Retinal pigment epithelial cell (primary cell): ENCODE measurements around the gene SRGAP2.
"Not testable (repeated sequence)": the region's sequence is repeated elsewhere in the genome, so short reads cannot be mapped to it uniquely, and the experiment has no call there.

Source experiments
- DNase-seq: peaks from one replicate; pipeline ENCODE4 v3.0.0-alpha.2; 2010; ENCODE audit warnings: low read depth
- H3K4me3 ChIP-seq: 2 replicates; pipeline ENCODE4 v1.5.1; 2011; ENCODE audit warnings: mild to moderate bottlenecking, low read length, control low read depth, moderate library complexity
- TF ChIP-seq, protein P1 (sequence below): conservative IDR thresholded peaks from 2 replicates; pipeline ENCODE4 v1.5.1; 2011; ENCODE audit warnings: low read depth, low read length, control low read depth, inconsistent platforms

Gene SRGAP2

DNA sequence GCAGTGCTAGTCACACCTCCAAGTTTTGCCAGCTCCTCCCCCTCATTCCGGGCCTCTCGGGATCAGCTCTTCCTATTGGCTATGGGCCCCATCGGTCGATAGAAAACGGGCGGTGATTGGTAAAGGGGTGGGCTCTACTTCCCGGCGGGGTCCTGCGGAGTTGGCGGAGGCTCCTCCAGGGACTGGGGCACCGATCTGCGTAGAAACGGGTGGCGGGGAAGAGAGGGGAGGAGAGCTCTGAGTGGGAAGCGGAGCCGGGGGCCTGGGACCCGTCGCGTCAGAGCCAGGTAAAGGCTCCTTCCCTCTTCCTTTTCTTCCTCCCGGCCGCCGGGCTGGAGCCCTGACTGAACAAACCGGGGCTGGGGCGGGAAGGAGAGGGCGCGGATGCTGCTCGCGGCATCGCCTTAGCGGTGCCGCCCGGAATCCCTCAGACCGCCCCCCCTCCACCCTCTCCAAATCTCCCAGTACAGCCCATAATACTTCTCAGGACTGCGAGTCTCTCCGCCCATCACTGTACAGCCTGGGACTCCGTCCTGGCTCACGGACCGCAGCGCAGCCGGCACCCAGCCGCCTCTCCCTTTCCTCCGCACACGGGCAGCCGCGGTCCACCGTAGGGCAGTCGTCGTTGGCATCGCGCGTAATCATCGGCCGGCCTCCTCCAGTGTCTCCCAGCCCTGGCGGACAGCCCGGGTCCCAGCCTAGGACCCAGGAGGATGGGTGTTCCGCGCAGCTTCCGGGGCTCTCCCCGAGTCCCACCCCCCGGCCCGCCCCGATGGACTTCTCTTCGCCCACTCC is at the start of gene SRGAP2:
TSS of gene SRGAP2 (plus strand) at position 178 of the 795 bp plus-strand sequence. CDS start 2,430 bp downstream, outside the sequence.
- not testable (repeated sequence) for DNase-seq

DNA sequence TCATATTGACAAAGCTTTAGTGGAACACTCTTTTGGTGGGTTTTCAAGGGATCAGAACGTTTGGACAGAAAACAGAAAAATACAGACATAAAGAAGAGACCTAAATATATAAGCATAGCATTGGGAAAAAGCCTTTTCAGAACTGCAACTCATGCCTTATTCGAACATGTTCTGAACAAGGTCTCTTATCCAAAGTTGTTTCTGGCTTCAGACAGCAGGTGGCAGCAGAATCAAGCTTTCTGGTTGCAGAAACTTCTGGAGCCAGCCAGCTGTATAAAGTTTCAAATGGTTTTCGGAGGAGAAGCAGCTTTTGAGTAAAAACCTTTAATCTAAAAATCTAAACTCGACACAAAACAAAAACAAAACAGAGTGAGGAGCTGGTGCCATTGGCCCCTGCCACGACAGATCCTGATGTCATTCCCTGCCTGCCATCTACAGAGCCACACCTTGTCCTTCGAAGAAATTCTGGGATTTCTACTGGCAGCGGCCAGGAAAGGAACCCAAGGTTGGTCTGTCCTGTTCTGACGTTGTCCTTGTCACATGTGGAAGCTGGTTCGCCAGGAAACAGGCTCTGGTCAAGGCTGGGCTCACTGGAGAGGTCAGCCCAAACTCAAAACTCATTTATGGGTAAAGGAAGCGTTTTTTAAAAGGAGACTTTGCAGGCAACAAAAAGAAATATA is 35.9 kb upstream of the SRGAP2 start:
- H3K4me3 ChIP-seq, DNase-seq: not testable (repeated sequence)

More for the DNA sequence above, at the start of gene SRGAP2:
- peak within 1 kb of the TSS; percentile 50 for H3K4me3 ChIP-seq

DNA sequence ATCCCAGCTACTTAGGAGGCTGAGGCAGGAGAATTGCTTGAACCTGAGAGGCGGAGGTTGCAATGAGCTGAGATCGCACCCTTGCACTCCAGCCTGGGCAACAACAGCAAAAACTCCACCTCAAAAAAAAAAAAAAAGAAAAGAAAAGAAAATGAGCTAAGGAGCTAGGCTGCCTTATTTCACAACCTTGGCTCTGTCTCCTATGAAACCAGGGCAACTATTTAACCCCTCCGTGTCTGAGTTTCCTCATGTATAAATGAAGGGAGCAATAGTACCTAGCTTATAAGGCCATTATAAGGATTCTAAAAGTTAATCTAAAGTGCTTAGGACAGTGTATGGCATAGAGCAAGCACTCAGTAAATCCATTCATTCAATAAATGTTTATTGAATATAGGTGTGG is 33.5 kb upstream of the SRGAP2 start:
- H3K4me3 ChIP-seq, DNase-seq: not testable (repeated sequence)

DNA sequence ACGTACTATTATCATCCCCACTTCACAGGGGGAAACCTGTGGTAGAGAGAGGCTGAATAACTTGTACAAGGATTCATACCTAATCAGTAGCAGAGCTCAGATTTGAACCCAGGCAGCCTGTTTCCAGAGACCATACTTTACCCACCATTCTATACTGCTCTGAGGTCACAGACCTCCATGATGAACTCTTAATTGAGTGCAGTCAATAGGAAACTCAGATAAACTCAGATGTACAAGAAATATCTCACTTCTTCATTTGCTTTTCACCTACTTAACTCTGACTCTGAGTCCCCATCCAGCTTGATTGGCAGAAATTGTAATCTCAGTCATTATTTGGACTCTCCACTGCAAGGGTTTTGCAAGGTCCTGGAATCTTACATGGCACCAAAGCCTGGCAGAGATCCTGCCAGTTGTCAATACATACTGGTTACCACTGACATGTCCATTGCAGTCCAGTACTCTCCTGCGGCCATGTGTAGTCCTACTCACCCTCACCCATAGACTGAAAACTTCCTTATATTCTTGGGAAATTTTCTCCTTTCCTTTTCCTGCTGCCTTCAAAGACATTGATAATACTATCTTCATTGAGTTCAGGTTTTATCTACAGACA is 30.1 kb upstream of the SRGAP2 start:
- not testable (repeated sequence) for H3K4me3 ChIP-seq, DNase-seq

DNA sequence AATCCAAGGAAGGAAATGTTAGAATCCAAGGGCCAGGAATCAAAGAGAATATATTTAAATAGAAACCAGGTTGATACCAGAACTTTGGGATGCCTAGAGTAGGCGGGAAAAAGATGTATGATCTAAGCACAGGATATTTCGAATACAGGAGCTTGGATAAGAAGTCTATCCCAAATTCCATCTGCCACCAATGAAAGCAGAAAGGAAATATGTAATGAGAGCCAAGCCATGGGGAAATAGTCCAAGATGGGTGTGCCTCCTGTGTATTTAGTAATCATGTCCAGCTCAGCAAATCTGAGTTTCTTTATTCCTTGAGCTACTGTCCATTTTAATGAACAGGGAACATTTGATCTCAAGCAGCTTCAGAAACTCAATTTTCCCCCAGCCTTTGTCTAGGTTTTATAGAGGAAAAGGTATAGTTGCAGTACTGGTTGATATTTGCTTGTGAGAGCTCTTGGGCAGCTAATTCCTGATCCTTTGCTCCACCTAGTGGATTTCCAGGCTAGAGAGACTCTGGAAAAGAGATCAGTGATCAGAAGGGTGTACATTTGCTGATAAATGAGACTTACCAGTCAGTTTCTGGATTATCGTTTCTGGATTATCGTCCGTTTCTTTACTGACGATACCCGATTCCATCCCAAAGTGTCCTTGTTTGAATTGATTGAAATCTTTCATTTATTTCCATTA is 29.0 kb upstream of the SRGAP2 start:
- H3K4me3 ChIP-seq, DNase-seq: not testable (repeated sequence)
- TF ChIP-seq, protein P1, sequence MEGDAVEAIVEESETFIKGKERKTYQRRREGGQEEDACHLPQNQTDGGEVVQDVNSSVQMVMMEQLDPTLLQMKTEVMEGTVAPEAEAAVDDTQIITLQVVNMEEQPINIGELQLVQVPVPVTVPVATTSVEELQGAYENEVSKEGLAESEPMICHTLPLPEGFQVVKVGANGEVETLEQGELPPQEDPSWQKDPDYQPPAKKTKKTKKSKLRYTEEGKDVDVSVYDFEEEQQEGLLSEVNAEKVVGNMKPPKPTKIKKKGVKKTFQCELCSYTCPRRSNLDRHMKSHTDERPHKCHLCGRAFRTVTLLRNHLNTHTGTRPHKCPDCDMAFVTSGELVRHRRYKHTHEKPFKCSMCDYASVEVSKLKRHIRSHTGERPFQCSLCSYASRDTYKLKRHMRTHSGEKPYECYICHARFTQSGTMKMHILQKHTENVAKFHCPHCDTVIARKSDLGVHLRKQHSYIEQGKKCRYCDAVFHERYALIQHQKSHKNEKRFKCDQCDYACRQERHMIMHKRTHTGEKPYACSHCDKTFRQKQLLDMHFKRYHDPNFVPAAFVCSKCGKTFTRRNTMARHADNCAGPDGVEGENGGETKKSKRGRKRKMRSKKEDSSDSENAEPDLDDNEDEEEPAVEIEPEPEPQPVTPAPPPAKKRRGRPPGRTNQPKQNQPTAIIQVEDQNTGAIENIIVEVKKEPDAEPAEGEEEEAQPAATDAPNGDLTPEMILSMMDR: peak; percentile 25

DNA sequence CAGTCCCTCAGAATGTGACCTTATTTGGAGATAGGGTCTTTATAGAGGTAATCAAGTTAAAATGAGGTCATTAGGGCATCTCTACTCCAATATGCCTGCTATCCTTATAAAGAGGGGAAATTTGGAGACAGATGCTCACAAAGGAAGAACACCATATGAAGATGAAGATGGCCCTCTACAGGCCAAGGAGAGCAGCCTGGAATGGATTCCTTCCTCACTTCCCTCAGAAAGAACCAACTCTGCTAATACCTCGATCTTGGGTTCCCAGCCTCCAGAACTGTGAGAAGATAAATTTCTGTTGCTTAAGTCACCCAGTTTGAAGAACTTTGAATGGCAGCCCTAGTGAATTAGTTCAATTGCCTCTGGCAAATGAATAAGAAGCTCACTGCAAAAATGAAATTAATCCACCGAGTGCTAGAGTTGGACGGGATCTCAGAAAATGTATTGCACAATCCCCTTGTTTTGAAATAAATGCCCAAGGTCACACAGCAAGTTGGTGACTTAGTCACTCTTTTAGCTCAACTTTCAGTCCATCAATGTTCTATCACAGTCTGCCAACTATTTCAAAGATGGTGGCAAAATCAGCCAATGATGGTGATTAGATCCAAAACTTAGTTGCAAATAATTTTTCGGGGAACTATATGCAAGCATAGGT is 27.8 kb upstream of the SRGAP2 start:
- TF ChIP-seq, protein P1: peak; percentile 16
- not testable (repeated sequence) for H3K4me3 ChIP-seq, DNase-seq

DNA sequence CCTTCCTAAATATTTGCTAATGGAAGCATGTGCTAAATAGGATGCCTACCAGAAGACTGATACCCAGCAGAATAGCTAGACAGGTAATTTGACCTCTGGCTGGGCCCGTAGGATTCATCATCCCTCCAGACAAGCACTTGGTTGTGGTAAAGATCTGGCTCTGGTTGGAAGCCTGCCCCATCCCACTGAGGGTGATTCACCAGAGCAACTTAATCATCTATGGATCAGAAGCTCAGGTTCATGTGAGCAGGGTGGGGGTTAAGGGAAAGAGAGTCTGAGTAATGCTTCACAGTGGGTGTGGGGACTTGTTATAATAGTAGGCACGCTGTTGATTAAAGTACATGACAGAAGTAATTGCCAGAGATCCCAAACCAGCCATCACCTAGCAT is 27.2 kb upstream of the SRGAP2 start:
- not testable (repeated sequence) for DNase-seq, H3K4me3 ChIP-seq

DNA sequence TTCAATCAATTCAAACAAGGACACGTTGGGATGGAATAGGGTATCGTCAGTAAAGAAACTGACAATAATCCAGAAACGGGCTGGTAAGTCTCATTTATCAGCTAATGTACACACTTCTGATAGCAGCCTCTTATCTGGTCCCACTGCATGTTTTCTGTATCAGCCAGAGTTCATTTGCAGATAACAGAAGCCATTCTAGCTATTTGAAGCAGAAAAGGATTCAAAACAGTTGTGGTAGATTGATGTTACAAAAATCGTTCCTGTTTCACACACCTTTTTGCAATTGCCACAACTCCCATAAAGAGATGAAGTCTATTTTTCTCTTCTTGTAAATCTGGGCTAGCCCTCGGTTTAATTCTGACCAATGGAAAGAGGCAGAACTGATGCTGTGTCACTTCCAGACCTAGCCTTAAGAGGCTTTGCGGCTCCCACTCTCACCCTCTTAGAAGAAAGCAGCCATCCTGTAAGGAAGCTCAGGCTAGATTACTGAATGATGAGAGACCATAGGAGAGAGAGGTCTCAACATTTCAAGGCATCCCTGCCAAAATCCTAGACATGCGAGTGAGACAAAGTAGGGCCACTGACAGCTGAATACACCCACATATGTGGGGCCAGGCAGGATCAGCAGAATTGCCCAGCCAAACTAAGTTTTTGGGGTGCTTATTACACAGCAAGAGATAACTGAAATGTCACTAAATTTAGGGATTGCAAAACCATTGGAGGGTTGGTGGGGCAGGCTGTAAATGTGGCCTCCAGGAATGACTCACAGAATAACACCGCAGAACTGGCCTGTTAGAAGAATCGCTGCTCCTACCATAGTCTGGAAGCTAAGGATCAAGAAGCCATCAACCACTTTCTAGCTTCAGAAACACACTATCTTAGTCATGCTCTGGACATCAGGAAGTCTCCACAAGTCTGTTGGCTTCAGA is 25.0 kb upstream of the SRGAP2 start:
- not testable (repeated sequence) for H3K4me3 ChIP-seq, DNase-seq

DNA sequence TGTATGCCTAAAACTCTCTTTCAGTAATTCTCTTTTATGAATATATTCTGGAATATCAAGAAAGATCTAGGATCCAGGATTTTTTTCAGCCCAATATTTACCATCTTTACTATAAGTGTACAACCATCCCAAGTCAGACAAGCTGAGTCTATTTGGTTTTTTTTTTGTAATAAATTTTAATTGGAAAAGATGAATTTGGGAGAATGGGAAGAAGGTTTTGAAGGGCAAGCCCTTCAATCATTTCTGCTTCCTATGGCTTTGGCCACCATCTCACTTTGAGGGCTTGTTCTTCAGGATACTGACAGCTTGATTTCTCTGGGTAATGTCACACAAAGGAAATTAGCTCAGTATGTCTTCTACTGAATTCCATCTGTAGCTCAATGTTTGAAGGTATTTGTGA is 23.7 kb upstream of the SRGAP2 start:
- not testable (repeated sequence) for H3K4me3 ChIP-seq, DNase-seq

DNA sequence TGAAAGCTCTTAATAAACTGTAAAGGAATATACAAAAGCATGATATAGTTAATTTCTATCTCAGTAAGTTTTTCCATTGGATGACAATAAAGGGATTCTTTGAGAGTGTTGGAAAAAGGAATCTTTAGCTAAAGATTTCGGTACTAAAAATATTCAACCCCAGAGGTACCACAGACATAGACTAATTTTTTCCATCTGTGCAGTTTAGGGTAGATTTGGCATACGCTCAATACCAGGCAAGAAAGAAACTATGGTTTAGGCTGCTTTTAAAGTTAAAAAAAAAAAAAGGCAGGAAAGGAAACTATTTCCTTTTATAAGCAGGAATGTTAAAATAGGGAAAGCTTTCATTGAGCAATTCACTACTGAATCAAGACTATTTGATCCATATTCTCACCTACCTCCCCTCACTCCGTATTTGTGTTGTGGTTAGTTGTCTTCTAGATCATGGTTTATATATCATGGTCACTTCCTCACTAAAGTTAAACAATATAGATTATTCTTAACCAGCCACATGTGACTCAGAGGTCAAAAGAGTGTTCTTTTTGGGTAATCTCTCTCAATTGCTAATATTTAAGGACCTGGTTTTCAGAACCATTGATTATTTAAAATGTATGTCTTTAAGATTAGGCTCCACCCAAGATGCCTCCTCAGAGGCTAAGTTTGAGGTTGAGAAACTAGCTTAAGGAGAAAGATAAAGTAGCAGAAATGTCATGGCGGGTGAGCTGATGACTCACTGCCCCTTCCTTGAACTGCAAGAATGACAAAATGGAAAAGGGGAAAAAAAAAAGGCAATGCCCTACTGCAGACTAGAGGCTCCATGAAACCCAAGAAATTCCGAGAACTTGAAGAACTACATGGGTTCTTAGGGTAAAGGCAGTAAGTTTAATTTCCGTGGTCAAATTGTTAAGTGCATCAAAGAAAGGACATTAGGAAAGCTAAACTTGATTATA is 20.7 kb upstream of the SRGAP2 start:
- DNase-seq, H3K4me3 ChIP-seq: not testable (repeated sequence)

DNA sequence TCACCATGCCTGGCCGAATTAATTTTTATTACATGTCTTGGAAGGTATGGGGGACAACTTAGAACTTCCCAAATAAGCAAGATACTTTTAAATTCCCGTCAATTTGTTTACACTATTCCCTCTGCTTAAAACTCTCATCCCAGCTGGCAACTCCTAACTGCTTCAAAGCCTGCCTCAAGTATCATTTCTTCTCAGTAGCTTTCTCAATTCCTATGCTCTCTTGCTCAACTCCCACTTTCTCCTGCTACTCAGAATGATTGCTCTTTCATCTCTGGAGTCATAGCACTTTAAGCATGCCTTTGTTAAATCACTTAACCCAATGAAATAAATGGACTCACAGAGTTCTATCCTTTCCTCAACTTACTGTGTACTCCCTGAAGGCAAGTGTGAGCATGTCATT is 19.6 kb upstream of the SRGAP2 start:
- not testable (repeated sequence) for H3K4me3 ChIP-seq, DNase-seq

DNA sequence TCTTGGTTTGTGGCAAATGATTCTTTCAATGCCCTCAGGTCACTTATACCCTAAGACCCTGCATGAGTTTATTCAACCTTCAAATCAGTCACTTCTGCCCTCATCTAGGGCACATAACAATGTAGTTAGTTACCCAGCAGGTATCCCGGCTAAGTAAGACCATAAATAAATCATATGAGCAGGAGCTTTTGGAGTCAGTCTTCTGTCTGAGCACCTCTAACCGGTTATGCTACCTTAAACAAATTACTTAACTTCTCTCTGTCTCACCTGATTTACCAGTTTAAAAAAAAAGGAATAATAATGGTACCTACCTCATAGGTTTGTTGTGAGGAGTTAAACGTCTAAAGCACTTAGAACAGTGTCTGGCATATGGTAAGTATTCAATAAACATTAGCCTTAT is 17.6 kb upstream of the SRGAP2 start:
- not testable (repeated sequence) for H3K4me3 ChIP-seq, DNase-seq

DNA sequence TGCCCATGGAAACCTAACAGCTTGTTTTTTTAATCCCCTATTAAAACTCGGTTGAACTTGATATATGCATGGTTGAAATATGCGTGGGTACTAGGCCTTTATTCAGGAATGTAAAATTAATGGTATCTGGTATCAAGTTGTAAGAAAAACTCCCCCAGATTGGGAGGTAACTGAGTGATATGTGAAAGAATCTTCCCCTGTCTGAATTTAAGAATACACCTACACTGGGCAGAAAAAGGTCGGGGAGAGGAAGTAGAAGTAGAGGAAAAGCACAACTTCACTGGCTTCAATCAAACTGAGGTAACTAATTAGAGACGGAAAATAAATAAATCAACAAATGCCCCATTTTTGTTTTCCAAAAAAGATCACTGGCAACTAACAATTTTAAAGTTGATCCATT is 16.5 kb upstream of the SRGAP2 start:
- not testable (repeated sequence) for DNase-seq

DNA sequence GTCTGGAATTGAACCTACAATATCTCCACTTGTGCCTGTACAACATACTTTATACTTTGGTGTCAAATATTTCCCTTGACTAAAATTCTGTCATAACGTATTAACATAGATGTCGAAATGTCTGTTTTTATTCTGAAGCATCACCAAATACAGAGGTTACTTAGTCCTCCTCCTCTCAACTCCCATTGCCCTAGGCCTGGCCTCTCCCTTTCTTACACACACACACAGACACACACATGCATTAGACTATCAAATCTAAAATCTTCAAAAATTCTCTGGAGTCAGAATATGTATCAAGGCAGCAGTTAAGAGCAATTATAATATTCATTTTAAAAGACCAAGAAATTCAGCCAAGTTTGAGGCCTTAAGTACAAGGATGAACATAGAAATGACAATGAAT is 8.2 kb upstream of the SRGAP2 start:
- not testable (repeated sequence) for H3K4me3 ChIP-seq, DNase-seq

More for the DNA sequence above, 16.5 kb upstream of the SRGAP2 start:
- not testable (repeated sequence) for H3K4me3 ChIP-seq
